ENCODE data around the gene PCSK2. TPM values are rescaled to one million over a fixed set of nuclear protein-coding genes. Genes with fewer than 3 reads are reported as not detected.

Gene PCSK2
- total RNA-seq, 5 donors from 2014 or later (not counting 1 experiment from before 2014, with no cell fraction given) = not detected

GRCh38 chr20:17442588-17442987, 215.7 kb downstream of the PCSK2 start:
- peaks cover 0 to 24% of the 10 kb centered on the region in 2 experiments for H3K27me3 ChIP-seq (replicated peaks in 1 of 2; ENCODE audit: control insufficient read depth in 2 of 2, extremely low read depth in 1 of 2, insufficient read depth in 2 of 2, low read length in 1 of 2)
- H3K9me3 ChIP-seq = no peaks in the 10 kb centered on the region
- H3K4me3 Mint-ChIP-seq = no peak overlapping the region
- H3K9me3 Mint-ChIP-seq = peaks cover 3 to 5% (median 4%) of the 10 kb centered on the region in 3 donors
- no peaks in the 10 kb centered on the region for H3K4me1 Mint-ChIP-seq
- ChIA-PET POLR2A (no interaction called here), CTCF (no interaction called here)
- no peaks in the 10 kb centered on the region for H3K36me3 Mint-ChIP-seq
- DNase-seq = no peak
- WGBS (ENCODE audit: insufficient coverage) = 32% methylated on average over 4 of the region's 8 CpGs
- peaks cover 25 to 27% of the 10 kb centered on the region in 2 donors for H3K27me3 Mint-ChIP-seq
- no peaks in the 10 kb centered on the region for H3K36me3 ChIP-seq (ENCODE audit: control insufficient read depth in 2 of 2, extremely low read depth in 1 of 2, insufficient read depth in 1 of 2, low read length in 1 of 2)
- H3K27ac ChIP-seq (ENCODE audit: low read length) = no peak overlapping the region
- no peak overlapping the region for H3K27ac Mint-ChIP-seq
- H3K4me3 ChIP-seq (ENCODE audit: control insufficient read depth in 1 of 2, extremely low read depth in 1 of 2, low read length in 1 of 2) = no peak overlapping the region
- ATAC-seq (replicated peaks in 1 of 4) = no peak
- H3K4me1 ChIP-seq (ENCODE audit: control insufficient read depth in 1 of 2, extremely low read depth in 1 of 2, insufficient read depth in 2 of 2, low read length in 2 of 2) = no peaks in the 10 kb centered on the region

- WGBS (ENCODE audit: insufficient coverage) = 58% methylated on average over 8 of the region's 11 CpGs
- H3K9me3 Mint-ChIP-seq = peaks cover 3 to 5% (median 4%) of the 10 kb centered on the region in 3 donors
- ChIA-PET POLR2A (no interaction called here), CTCF (no interaction called here)
- H3K4me1 ChIP-seq (ENCODE audit: control insufficient read depth in 1 of 2, extremely low read depth in 1 of 2, insufficient read depth in 2 of 2, low read length in 2 of 2) = no peaks in the 10 kb centered on the region
- H3K36me3 ChIP-seq (ENCODE audit: control insufficient read depth in 2 of 2, extremely low read depth in 1 of 2, insufficient read depth in 1 of 2, low read length in 1 of 2) = no peaks in the 10 kb centered on the region
- H3K4me1 Mint-ChIP-seq = no peaks in the 10 kb centered on the region
- no peak for ATAC-seq (replicated peaks in 1 of 4)
- peaks cover 0 to 24% of the 10 kb centered on the region in 2 experiments for H3K27me3 ChIP-seq (replicated peaks in 1 of 2; ENCODE audit: control insufficient read depth in 2 of 2, extremely low read depth in 1 of 2, insufficient read depth in 2 of 2, low read length in 1 of 2)
- H3K36me3 Mint-ChIP-seq = no peaks in the 10 kb centered on the region
- no peak for DNase-seq
- H3K27ac ChIP-seq (ENCODE audit: low read length) = no peak overlapping the region
- no peak overlapping the region for H3K27ac Mint-ChIP-seq
- H3K4me3 Mint-ChIP-seq = no peak overlapping the region
- no peak overlapping the region for H3K4me3 ChIP-seq (ENCODE audit: control insufficient read depth in 1 of 2, extremely low read depth in 1 of 2, low read length in 1 of 2)
- H3K9me3 ChIP-seq = no peaks in the 10 kb centered on the region
- H3K27me3 Mint-ChIP-seq = peaks cover 25 to 27% of the 10 kb centered on the region in 2 donors
These were observed 216.5 kb downstream of the PCSK2 start for GRCh38 chr20:17443131-17443858.

DNA sequence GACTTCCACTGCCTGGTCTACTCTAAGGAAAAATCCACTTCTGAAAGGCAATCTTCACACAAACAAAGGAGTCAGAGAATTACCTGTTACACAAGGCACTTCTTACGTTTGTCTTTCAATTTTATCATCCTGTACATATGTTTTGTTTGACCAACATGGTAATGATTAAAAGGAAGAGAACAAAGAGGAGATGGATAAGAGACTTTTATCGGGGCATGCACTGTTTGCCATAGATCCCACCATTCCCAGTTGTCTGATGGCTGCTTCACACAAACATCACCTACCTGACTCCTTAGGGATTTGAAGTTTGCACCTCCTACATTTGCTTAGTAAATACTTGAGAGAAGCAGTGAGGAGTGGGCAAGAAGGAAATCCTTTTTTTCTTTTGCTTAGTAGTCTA, 217.3 kb downstream of the PCSK2 start:
- no peak for DNase-seq
- ChIA-PET CTCF (interaction anchor here in 1 of 2 donors (1.1 kb wide), 1 partner anchor 14 kb away, joined by 4 read pairs; no protein-coding TSS in a partner anchor), POLR2A (no interaction called here)
- Histone ChIP-seq H3K36me3 (ENCODE audit: control insufficient read depth in 2 of 2, extremely low read depth in 1 of 2, insufficient read depth in 1 of 2, low read length in 1 of 2) (no peaks in the 10 kb centered on the region), H3K4me1 (ENCODE audit: control insufficient read depth in 1 of 2, extremely low read depth in 1 of 2, insufficient read depth in 2 of 2, low read length in 2 of 2) (no peaks in the 10 kb centered on the region), H3K4me3 (ENCODE audit: control insufficient read depth in 1 of 2, extremely low read depth in 1 of 2, low read length in 1 of 2) (no peak overlapping the region), H3K9me3 (no peaks in the 10 kb centered on the region), H3K27ac (ENCODE audit: low read length) (no peak overlapping the region), H3K27me3 (replicated peaks in 1 of 2; ENCODE audit: control insufficient read depth in 2 of 2, extremely low read depth in 1 of 2, insufficient read depth in 2 of 2, low read length in 1 of 2) (peaks cover 0 to 22% of the 10 kb centered on the region in 2 experiments)
- ATAC-seq (replicated peaks in 1 of 4) = no peak
- Mint-ChIP-seq H3K9me3 (peaks cover 3 to 5% (median 4%) of the 10 kb centered on the region in 3 donors), H3K4me1 (no peaks in the 10 kb centered on the region), H3K36me3 (no peaks in the 10 kb centered on the region), H3K4me3 (no peak overlapping the region), H3K27me3 (peaks cover 20 to 26% of the 10 kb centered on the region in 2 donors), H3K27ac (no peak overlapping the region)
- WGBS (ENCODE audit: insufficient coverage) = no CpG with 5 or more reads among the region's 2 CpGs

GRCh38 chr20:17445543-17445942, 218.7 kb downstream of the PCSK2 start:
- CTCF ChIA-PET = no interaction called here
- no peak for ATAC-seq (replicated peaks in 1 of 4)
- Mint-ChIP-seq H3K27me3 (peaks cover 13 to 22% of the 10 kb centered on the region in 2 donors), H3K27ac (no peak overlapping the region), H3K9me3 (peaks cover 3 to 5% (median 4%) of the 10 kb centered on the region in 3 donors), H3K36me3 (no peaks in the 10 kb centered on the region), H3K4me3 (no peak overlapping the region), H3K4me1 (no peaks in the 10 kb centered on the region)
- H3K9me3 ChIP-seq = no peaks in the 10 kb centered on the region
- POLR2A ChIA-PET = no interaction called here
- H3K4me3 ChIP-seq (ENCODE audit: control insufficient read depth in 1 of 2, extremely low read depth in 1 of 2, low read length in 1 of 2) = no peak overlapping the region
- DNase-seq = no peak
- WGBS (ENCODE audit: insufficient coverage) = 84% methylated on average over 13 of the region's 13 CpGs
- no peaks in the 10 kb centered on the region for H3K36me3 ChIP-seq (ENCODE audit: control insufficient read depth in 2 of 2, extremely low read depth in 1 of 2, insufficient read depth in 1 of 2, low read length in 1 of 2)
- peaks cover 0 to 22% of the 10 kb centered on the region in 2 experiments for H3K27me3 ChIP-seq (replicated peaks in 1 of 2; ENCODE audit: control insufficient read depth in 2 of 2, extremely low read depth in 1 of 2, insufficient read depth in 2 of 2, low read length in 1 of 2)
- no peak overlapping the region for H3K27ac ChIP-seq (ENCODE audit: low read length)
- no peaks in the 10 kb centered on the region for H3K4me1 ChIP-seq (ENCODE audit: control insufficient read depth in 1 of 2, extremely low read depth in 1 of 2, insufficient read depth in 2 of 2, low read length in 2 of 2)

- ATAC-seq (replicated peaks in 1 of 4) (no peak), DNase-seq (no peak)
- Mint-ChIP-seq H3K27me3 (peaks cover 11 to 26% of the 10 kb centered on the region in 2 donors), H3K4me3 (no peak overlapping the region), H3K9me3 (peaks cover 3 to 5% (median 4%) of the 10 kb centered on the region in 3 donors), H3K36me3 (no peaks in the 10 kb centered on the region), H3K4me1 (no peaks in the 10 kb centered on the region), H3K27ac (no peak overlapping the region)
- Histone ChIP-seq H3K4me1 (ENCODE audit: control insufficient read depth in 1 of 2, extremely low read depth in 1 of 2, insufficient read depth in 2 of 2, low read length in 2 of 2) (no peaks in the 10 kb centered on the region), H3K27ac (ENCODE audit: low read length) (no peak overlapping the region), H3K4me3 (ENCODE audit: control insufficient read depth in 1 of 2, extremely low read depth in 1 of 2, low read length in 1 of 2) (no peak overlapping the region), H3K9me3 (no peaks in the 10 kb centered on the region), H3K36me3 (ENCODE audit: control insufficient read depth in 2 of 2, extremely low read depth in 1 of 2, insufficient read depth in 1 of 2, low read length in 1 of 2) (no peaks in the 10 kb centered on the region), H3K27me3 (replicated peaks in 1 of 2; ENCODE audit: control insufficient read depth in 2 of 2, extremely low read depth in 1 of 2, insufficient read depth in 2 of 2, low read length in 1 of 2) (peaks cover 0 to 18% of the 10 kb centered on the region in 2 experiments)
- ChIA-PET CTCF (no interaction called here), POLR2A (no interaction called here)
- 89% methylated on average over 2 of the region's 5 CpGs for WGBS (ENCODE audit: insufficient coverage)
These were observed 219.3 kb downstream of the PCSK2 start for GRCh38 chr20:17446171-17446570.

GRCh38 chr20:17448071-17448470, 221.2 kb downstream of the PCSK2 start:
- H3K4me1 Mint-ChIP-seq = no peaks in the 10 kb centered on the region
- H3K9me3 Mint-ChIP-seq = no peaks in the 10 kb centered on the region
- no peak overlapping the region for H3K4me3 ChIP-seq (ENCODE audit: control insufficient read depth in 1 of 2, extremely low read depth in 1 of 2, low read length in 1 of 2)

More at GRCh38 chr20:17448071-17448470, 221.2 kb downstream of the PCSK2 start:
- Mint-ChIP-seq H3K4me3 (no peak overlapping the region), H3K27me3 (peaks cover 18 to 29% of the 10 kb centered on the region in 2 donors), H3K27ac (no peak overlapping the region), H3K36me3 (no peaks in the 10 kb centered on the region)
- ChIA-PET POLR2A (no interaction called here), CTCF (no interaction called here)
- ATAC-seq (replicated peaks in 1 of 4) (no peak), DNase-seq (no peak)
- no peaks in the 10 kb centered on the region for H3K36me3 ChIP-seq (ENCODE audit: control insufficient read depth in 2 of 2, extremely low read depth in 1 of 2, insufficient read depth in 1 of 2, low read length in 1 of 2)
- no peaks in the 10 kb centered on the region for H3K9me3 ChIP-seq
- no peaks in the 10 kb centered on the region for H3K4me1 ChIP-seq (ENCODE audit: control insufficient read depth in 1 of 2, extremely low read depth in 1 of 2, insufficient read depth in 2 of 2, low read length in 2 of 2)
- no CpG with 5 or more reads among the region's 2 CpGs for WGBS (ENCODE audit: insufficient coverage)
- H3K27ac ChIP-seq (ENCODE audit: low read length) = no peak overlapping the region
- H3K27me3 ChIP-seq (replicated peaks in 1 of 2; ENCODE audit: control insufficient read depth in 2 of 2, extremely low read depth in 1 of 2, insufficient read depth in 2 of 2, low read length in 1 of 2) = peaks cover 0 to 15% of the 10 kb centered on the region in 2 experiments

Measured in T-cell (primary cell).